Progenitor cell of endocrine pancreas (in vitro differentiated cells): ENCODE data around the gene DNM3. TPM values are rescaled to one million over a fixed set of nuclear protein-coding genes. Genes with fewer than 3 reads are reported as not detected.

Source experiments
- DNase-seq: peaks from one replicate; pipeline ENCODE4 v3.0.0; 2021; ENCODE audit warnings: low spot score; ENCODE audit not compliant: unreplicated experiment
- H3K27ac Mint-ChIP-seq: 2 replicates; pipeline ENCODE4 v1.8.0; 2021; ENCODE audit warnings: mild to moderate bottlenecking, moderate library complexity, mixed read lengths
- H3K27me3 Mint-ChIP-seq: 2 replicates; pipeline ENCODE4 v1.8.0; 2021; ENCODE audit warnings: mixed read lengths
- H3K36me3 Mint-ChIP-seq: 2 replicates; pipeline ENCODE4 v1.8.0; 2022; ENCODE audit warnings: mixed read lengths; ENCODE audit not compliant: insufficient read depth
- H3K4me1 Mint-ChIP-seq: 2 replicates; pipeline ENCODE4 v1.8.0; 2021; ENCODE audit warnings: low read depth, mixed read lengths
- H3K4me3 Mint-ChIP-seq: 2 replicates; pipeline ENCODE4 v1.8.0; 2021; ENCODE audit warnings: low read depth, mild to moderate bottlenecking, moderate library complexity, mixed read lengths
- H3K9me3 Mint-ChIP-seq: 2 replicates; pipeline ENCODE4 v1.8.0; 2021; ENCODE audit warnings: low read depth, mixed read lengths
- total RNA-seq: library from RNA; stranded (reverse); gene quantifications from 2 replicates; pipeline ENCODE4 v1.2.1, GENCODE V29; 2021
- TF ChIP-seq, protein P1 (sequence below): fragments of 200-600 bp; sonication (generic); IDR thresholded peaks from one replicate; pipeline ENCODE4 v1.5.0; 2021; ENCODE audit warnings: antibody characterized with exemption, mild to moderate bottlenecking; ENCODE audit not compliant: unreplicated experiment

The DNM3 gene
- total RNA-seq, 1 donor from 2014 or later, result 0.48 TPM

DNA sequence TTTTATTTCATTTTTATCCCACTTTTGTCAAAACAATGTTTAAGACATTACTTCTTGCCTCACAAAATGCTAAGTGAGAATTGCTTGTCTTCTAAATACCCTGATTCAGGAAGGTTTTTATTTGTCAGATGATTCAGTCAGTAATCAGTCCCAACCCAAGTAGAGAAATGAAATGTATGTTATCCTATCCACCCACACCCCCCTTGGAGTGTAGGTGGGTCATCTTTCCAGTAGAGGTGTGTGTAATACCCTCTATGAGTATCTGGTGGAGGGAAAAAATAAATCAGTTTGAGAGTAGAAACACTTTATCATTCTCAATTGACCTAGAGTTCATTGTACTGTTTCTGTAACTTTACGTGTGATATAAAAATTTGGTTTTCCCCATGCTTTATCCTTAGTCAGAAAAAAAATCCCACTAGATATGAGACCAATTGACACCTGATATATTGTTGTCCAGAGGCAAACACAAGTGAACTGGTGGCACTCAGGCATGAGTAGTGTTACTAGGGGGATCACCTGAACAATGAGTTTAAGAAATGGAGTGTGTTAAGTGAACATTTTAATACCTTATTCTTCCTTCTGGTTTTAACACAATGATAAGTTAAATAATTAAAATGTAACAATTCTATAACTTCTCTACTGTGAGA lies 425.4 kb downstream of the DNM3 start:
- Mint-ChIP-seq H3K27ac (no peak overlapping the region), H3K4me1 (peaks cover 54% of the 10 kb centered on the region), H3K27me3 (no peaks in the 10 kb centered on the region), H3K9me3 (peaks cover 6% of the 10 kb centered on the region), H3K36me3 (no peaks in the 10 kb centered on the region), H3K4me3 (no peak overlapping the region)
- TF ChIP-seq, protein P1, sequence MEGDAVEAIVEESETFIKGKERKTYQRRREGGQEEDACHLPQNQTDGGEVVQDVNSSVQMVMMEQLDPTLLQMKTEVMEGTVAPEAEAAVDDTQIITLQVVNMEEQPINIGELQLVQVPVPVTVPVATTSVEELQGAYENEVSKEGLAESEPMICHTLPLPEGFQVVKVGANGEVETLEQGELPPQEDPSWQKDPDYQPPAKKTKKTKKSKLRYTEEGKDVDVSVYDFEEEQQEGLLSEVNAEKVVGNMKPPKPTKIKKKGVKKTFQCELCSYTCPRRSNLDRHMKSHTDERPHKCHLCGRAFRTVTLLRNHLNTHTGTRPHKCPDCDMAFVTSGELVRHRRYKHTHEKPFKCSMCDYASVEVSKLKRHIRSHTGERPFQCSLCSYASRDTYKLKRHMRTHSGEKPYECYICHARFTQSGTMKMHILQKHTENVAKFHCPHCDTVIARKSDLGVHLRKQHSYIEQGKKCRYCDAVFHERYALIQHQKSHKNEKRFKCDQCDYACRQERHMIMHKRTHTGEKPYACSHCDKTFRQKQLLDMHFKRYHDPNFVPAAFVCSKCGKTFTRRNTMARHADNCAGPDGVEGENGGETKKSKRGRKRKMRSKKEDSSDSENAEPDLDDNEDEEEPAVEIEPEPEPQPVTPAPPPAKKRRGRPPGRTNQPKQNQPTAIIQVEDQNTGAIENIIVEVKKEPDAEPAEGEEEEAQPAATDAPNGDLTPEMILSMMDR, result no peak
- no peak for DNase-seq

DNA sequence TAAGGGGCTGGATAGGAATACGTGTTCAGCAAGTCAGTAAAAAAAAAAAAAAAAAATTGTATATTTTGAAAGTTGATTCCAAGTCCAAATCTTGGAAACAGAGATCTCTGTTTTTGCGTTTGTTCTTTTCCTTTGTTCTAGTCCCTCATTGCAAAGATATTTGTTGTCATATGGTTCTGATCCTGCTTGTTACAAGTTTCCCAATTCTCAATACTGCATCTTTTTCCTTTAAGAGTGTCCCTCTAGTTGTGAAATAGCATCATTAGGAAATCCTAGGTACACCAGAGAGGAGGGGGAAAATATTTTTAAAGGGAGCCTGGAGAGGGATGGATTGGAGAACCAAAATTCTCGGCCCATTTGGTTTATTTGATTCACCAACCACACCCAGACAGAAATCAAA lies 426.9 kb downstream of the DNM3 start:
- H3K4me1 Mint-ChIP-seq, result peaks cover 55% of the 10 kb centered on the region
- no peaks in the 10 kb centered on the region for H3K27me3 Mint-ChIP-seq
- no peak for DNase-seq
- no peak overlapping the region for H3K4me3 Mint-ChIP-seq
- peaks cover 2% of the 10 kb centered on the region for H3K9me3 Mint-ChIP-seq
- H3K27ac Mint-ChIP-seq, result peak overlapping the region; percentile 95
- TF ChIP-seq, protein P1, result no peak
- no peaks in the 10 kb centered on the region for H3K36me3 Mint-ChIP-seq

DNA sequence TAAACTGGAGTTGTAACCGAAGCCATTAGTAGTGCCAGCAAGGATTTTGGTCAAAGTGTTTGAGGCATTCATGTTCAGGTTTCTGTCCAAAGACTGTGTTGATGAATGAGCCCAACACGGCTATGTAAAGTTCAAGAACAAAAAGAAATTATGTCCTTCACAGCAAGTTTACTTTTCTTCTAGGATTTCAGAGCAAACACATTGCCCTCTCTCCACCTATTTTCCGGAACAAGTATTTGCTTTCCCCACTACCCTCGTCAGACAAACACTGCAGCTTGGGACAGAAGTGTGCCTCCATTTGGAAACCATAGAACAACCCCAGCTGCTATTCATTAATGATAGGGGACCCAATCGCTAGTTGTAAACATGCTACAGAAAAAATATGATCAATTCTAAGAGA lies 427.8 kb downstream of the DNM3 start:
- Mint-ChIP-seq H3K4me3 (peak overlapping the region; percentile 55), H3K27me3 (no peaks in the 10 kb centered on the region), H3K9me3 (no peaks in the 10 kb centered on the region), H3K36me3 (no peaks in the 10 kb centered on the region), H3K4me1 (peaks cover 59% of the 10 kb centered on the region), H3K27ac (peak overlapping the region; percentile 95)
- TF ChIP-seq, protein P1, result no peak
- DNase-seq, result no peak

DNA sequence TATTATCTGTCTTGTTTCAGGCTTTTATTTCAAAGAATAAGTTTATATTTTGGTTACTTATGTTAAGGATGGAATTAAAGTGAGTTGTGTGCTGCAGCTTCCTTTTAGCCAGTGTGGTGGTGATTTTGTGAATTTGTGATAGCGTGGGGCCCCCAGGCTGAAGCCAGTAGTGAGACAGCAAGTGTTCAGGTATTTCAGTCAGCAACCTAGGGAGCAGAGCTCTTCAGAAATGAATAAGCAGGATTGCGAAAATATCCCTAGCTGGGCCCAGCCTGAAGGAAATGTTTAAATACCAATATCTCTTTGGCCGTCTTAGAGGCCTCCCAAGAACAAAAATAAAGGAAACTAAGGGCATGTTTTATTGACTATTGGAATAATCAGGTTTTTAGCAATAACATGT lies 428.3 kb downstream of the DNM3 start:
- Mint-ChIP-seq H3K27me3 (no peaks in the 10 kb centered on the region), H3K4me3 (peak overlapping the region; percentile 55), H3K9me3 (no peaks in the 10 kb centered on the region), H3K36me3 (no peaks in the 10 kb centered on the region), H3K4me1 (peaks cover 58% of the 10 kb centered on the region), H3K27ac (peak overlapping the region; percentile 95)
- TF ChIP-seq, protein P1, result no peak
- DNase-seq, result no peak

DNA sequence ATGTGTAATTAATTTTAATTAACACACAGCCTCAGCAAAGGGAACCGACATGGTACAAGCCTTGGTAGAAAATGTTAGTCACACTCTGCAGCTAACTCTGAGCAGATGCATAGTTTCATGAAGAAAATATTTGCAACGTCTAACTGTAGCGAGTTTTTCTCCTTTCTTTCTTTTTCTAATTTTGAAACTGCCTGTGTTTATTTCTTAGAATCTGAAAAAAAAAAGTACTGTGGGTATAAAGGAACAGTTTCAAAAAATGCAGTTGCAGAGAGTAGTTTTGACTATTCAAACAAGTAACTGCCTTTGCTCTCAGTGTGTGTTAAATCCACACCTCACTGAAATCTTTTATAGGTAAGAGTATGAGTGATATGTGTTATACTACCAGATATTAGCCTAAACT lies 429.3 kb downstream of the DNM3 start:
- TF ChIP-seq, protein P1, result no peak
- Mint-ChIP-seq H3K27ac (peak overlapping the region; percentile 74), H3K9me3 (no peaks in the 10 kb centered on the region), H3K4me3 (no peak overlapping the region), H3K4me1 (peaks cover 61% of the 10 kb centered on the region), H3K27me3 (no peaks in the 10 kb centered on the region), H3K36me3 (no peaks in the 10 kb centered on the region)
- DNase-seq, result no peak
